Right renal pelvis (tissue), 4 donors: ENCODE results near the gene GMPPA. TPM values are rescaled to one million over a fixed set of nuclear protein-coding genes. Genes with fewer than 3 reads are reported as not detected.

Source experiments
- DNase-seq, 4 donors: peaks; one replicate each; pipeline ENCODE4 v3.0.0-alpha.2; 2013; ENCODE audit warnings: low read depth in 4 of 4, low spot score in 3 of 4, missing footprints in 1 of 4
- polyA plus RNA-seq, 4 donors: library from polyadenylated mRNA; unstranded; fragments of 120-200 nt; gene quantifications; one replicate each; pipeline ENCODE4 v1.2.1, GENCODE V29; 2013; ENCODE audit not compliant: insufficient read length in 4 of 4

GMPPA gene
- polyA plus RNA-seq, 4 donors: 35.0 to 42.9 (median 36.4) TPM

DNA sequence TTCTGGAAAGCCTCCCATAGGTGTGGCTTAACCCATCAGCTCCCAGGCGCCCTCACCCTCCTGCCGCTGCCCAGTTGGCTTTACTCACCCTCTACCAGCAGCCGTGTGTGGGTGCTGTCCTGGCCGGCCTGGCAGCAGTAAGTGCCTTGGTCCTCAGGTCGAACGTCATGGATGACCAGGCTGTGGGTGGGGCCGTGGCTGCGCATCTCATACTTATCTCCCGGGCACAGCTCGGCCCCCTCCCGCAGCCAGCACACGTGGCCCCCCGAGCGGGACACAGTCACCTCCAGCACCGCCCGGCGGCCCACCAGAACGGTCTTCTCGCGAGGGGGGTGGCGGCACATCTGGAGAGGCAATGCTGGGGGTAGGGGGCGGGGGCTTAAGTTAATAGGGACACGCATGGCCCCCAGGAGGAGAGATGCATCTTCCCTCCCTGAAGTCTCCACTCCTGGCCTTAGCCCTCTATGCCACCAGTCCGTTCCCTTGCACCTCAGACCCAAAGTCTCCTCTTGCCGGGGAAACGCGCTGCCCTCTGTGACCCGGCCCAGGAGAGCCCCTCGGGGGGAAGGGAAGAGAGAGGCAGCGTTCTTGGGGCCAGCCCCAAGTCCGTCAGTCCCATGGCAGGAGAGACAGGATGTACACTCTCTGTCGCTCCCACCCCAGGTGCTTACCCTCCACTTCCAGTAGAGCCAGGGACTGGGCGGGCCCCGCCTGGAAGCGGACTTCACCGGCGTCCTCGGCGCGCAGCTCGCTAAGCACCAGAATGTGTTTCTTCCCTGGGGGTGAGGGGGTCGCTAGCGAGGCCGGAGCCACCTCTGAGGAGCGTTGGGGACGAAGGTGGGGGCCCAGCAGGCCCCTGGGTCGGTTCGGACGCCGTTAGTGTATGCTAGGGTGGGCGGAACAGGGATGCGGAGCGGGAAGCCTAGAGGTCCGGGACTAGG lies 53.0 kb downstream of the GMPPA start:
- DNase-seq: no peak

DNA sequence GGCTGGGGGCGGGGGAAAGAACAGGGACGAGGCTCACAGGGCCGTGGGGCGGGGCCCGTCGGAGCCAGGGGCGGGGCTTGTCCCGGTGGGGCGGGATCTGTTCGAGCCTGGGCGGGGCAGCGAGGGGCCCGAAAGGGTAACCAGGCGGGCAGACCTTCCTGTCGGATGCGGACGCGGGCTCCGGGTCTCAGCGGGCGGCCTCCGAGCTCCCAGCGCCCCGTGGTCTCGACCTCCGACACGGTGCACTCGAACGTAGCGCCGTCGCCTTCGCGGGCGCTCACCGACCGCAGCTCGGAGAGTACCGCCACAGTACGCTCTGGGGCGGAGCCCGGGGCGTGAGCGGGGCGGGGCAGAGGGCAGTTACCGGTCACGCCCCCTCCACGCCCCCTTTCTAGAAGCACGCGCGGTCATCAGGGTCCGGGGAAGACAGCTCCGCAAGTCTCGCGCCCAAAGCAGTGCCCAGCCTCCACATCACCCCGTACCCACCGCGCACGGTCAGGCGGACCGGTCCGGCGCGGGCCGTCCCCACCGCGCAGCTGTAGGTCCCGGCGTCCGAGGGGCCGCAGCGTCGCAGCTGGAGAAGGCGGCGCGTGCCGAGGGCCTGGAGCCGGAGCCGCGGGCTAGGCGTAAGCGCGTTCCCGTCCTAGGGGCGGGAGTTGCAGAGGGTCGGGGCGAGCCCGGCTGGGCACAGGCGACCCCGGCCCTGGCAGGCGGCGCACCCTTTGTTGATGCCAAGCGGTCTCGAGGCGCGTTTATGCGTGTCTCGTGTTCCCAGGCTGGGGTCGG lies 53.9 kb downstream of the GMPPA start:
- DNase-seq: peak in 3 of 4 donors; percentile 77 to 88 (median 81)

DNA sequence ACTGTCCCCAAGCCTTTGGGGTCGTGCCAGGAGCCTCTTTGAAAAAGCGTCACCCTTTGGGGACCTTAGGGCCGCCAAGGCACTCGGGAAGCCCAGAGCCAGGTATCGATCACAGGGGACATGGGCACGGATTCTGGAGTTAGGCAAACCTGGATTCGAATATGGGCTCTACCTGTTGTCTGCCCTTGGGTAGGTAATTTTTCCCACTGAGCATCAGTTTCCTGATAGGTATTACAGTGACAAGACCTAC lies 54.4 kb downstream of the GMPPA start:
- no peak for DNase-seq

DNA sequence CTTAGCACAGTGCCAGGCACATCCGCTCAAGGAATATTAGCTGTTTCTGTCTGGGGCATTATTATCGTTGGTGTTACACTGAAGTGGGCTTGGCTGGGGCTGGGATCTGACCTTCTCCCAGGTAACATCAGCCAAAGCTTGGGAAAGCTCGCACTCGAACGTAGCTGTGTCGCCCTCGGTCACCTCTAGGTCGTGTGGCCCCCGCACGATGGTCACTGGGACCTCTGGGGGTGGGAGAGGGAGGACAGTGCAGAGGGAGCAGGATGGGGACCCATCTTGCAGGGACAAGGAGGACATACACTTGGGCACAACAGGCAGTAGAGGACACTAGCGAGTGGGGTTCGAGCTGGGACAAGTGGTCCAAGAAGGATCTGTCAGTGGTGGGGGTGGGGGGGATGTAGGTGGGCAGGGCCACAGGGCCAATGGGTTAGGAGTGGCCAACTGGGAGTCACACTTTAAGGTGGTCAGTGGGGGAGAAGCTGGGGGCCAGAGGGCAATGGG lies 54.8 kb downstream of the GMPPA start:
- DNase-seq: no peak

DNA sequence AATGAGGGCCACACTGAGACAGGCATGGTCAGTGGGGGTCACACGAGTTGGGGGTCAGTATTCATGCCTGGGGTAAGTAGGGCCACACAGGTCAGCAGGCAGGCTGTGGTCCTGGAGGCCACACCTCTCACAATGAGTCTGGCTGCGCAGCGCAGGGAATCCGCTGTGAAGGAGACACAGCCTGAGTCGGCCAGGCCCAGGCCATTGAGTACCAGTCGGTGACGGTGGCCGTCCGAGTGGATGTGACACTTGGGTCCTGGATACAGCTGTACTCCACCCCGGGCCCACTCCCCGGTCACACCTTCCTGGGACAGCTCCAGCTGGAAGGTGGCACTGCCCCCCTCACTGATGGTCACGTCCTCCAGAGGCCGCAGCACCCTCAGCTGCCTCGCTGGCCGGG lies 55.7 kb downstream of the GMPPA start:
- DNase-seq: no peak

DNA sequence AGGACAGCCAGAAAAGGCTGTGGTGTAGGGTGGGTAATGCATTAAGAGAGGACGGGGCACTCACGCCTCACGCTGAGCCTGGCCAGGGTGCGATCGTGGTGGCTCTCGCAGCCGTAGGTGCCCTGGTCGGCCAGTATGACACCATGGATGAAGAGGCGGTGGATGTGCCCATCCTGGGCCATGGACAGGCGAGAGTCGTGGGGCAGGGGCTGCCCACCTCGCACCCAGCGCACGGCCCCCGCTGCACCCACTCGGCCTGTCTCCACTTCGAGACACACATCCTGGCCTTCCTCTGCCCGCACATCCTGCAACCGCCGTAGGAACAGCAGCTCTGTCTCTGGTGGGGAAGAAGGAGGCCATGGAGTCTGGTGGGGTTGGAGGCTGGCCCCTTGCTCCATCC lies 57.3 kb downstream of the GMPPA start:
- DNase-seq: no peak

DNA sequence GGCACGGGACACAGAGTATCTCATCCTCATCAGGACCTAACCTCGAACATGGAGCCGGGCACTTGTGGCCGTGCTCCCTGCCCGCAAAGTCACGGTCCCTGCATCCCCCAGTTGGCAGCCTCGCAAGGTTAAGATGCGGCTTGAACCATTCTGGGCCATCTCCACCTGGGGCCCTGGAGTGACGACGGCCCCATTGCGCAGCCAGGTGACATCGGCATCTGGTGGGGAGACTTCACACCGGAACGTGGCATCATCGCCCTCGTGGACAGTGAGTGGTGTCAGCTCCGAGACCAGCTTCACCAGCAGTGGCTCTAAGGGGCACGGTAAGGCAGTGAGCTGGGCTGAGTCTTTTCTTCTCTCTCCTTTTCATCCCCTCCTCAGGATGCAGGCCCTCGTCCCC lies 57.7 kb downstream of the GMPPA start:
- no peak for DNase-seq

Other genes starting within 250 kb of the GMPPA start
- gene TUBA4B, start 245.6 kb upstream of the GMPPA start, polyA plus RNA-seq: under 1 TPM; 0.87 to 0.97 (median 0.92) TPM
- gene TUBA4A, start 245.0 kb upstream of the GMPPA start, polyA plus RNA-seq: 10 to 100 TPM; 34.0 to 60.1 (median 37.1) TPM
- gene DNAJB2, start 219.5 kb upstream of the GMPPA start, polyA plus RNA-seq: 10 to 100 TPM; 73.3 to 89.5 (median 76.2) TPM
- under 1 TPM in 2 of 4 donors, not detected in 2; 0.31 to 0.56 TPM for gene PTPRN, start 189.5 kb upstream of the GMPPA start, polyA plus RNA-seq
- not detected for gene RESP18, start 166.1 kb upstream of the GMPPA start, polyA plus RNA-seq
- gene DNPEP, start 111.0 kb upstream of the GMPPA start, polyA plus RNA-seq: 10 to 100 TPM; 54.2 to 67.5 (median 58.2) TPM
- gene DES, start 80.5 kb upstream of the GMPPA start, polyA plus RNA-seq: 1 to 10 TPM; 5.9 to 6.8 (median 6.6) TPM
- gene SPEG, start 64.0 kb upstream of the GMPPA start, polyA plus RNA-seq: 10 to 100 TPM; 10.3 to 15.2 (median 13.3) TPM
- gene ASIC4, start 15.6 kb downstream of the GMPPA start, polyA plus RNA-seq: under 1 TPM; 0.07 to 0.18 (median 0.16) TPM
- 10 to 100 TPM; 23.8 to 46.3 (median 30.1) TPM for gene CHPF, start 44.9 kb downstream of the GMPPA start, polyA plus RNA-seq
- gene TMEM198, start 45.1 kb downstream of the GMPPA start, polyA plus RNA-seq: 1 to 10 TPM; 2.0 to 4.0 (median 2.8) TPM
- 100 to 1,000 TPM; 122 to 193 (median 147) TPM for gene OBSL1, start 72.6 kb downstream of the GMPPA start, polyA plus RNA-seq
- gene INHA, start 73.4 kb downstream of the GMPPA start, polyA plus RNA-seq: 1 to 10 TPM in 3 of 4 donors, under 1 TPM in 1; 0.51 to 2.0 (median 1.6) TPM
- gene STK11IP, start 99.0 kb downstream of the GMPPA start, polyA plus RNA-seq: 10 to 100 TPM; 21.4 to 32.5 (median 24.9) TPM
- gene SLC4A3, start 128.7 kb downstream of the GMPPA start, polyA plus RNA-seq: 10 to 100 TPM in 1 of 4 donors, 1 to 10 TPM in 3; 8.2 to 10.6 (median 9.0) TPM